HepG2 (cell line): ENCODE data around the gene C22orf42. TPM values are rescaled to one million over a fixed set of nuclear protein-coding genes. Genes with fewer than 3 reads are reported as not detected.
"Not testable (repeated sequence)": the region's sequence is repeated elsewhere in the genome, so short reads cannot be mapped to it uniquely, and the experiment has no call there.

Experiments used
- ATAC-seq: fragments of 200-7000 bp; cut with Tn5 transposase; 3 replicates; pipeline ENCODE4 v1.9.1; 2020; ENCODE audit warnings: mild to moderate bottlenecking, moderate library complexity
- BruUV-seq: library from RNA; stranded (reverse); fragments of 400-500 nt; replicated peaks from 2 replicates; lab custom pipeline; 2021; lab: Mats Ljungman, UMichigan
- CTCF ChIA-PET: fragments of 300-600 bp; formaldehyde crosslinking; extraction: SDS; loops from one replicate; lab custom pipeline; 2021; ENCODE audit warnings: low total read pairs, inconsistent platforms, low intra/inter-chr PET ratio; lab: Yijun Ruan, JAX
- POLR2A ChIA-PET: fragments of 350-600 bp; sonication (Branson Sonifier 250); formaldehyde crosslinking; loops from one replicate; lab custom pipeline; 2020; ENCODE audit warnings: antibody characterized with exemption, inconsistent platforms; lab: Yijun Ruan, JAX
- DNase-seq: peaks from one replicate; pipeline ENCODE4 v3.0.0-alpha.2; 2015; ENCODE audit warnings: low spot score
- FAIRE-seq: peaks from 3 replicates; lab custom pipeline; 2011; peaks lifted over from hg19 to GRCh38; lab: Jason Lieb, UNC
- H2AFZ ChIP-seq: one replicate; pipeline ENCODE4 v1.6.1; 2011; ENCODE audit warnings: low read length, inconsistent platforms
- H3K27ac ChIP-seq: fragments of 300-600 bp; 3 replicates; pipeline ENCODE4 v1.8.0; 2011; ENCODE audit warnings: mixed run types, mild to moderate bottlenecking, mixed read lengths, low read length, inconsistent platforms; ENCODE audit not compliant: insufficient read depth; ENCODE audit errors: extremely low read length
- H3K27me3 ChIP-seq, 2 experiments: fragments of 200-600 bp in 1 of 2; 2 replicates in 1 of 2; 3 replicates in 1 of 2; pipeline versions ENCODE4 v1.6.0 to v1.8.0; 2011; ENCODE audit warnings: low read length in 2 of 2, mild to moderate bottlenecking in 2 of 2, moderate library complexity in 2 of 2, inconsistent platforms in 1 of 2; ENCODE audit not compliant: insufficient read depth in 2 of 2, control insufficient read depth in 1 of 2
- H3K36me3 ChIP-seq, 2 experiments: fragments of 200-600 bp in 1 of 2; replicated peaks in 1 of 2; 2 replicates in 1 of 2; 3 replicates in 1 of 2; pipeline versions ENCODE4 v1.5.1 to v1.8.0; 2011; ENCODE audit warnings: low read length in 2 of 2, inconsistent platforms in 1 of 2; ENCODE audit not compliant: insufficient read depth in 2 of 2, control insufficient read depth in 1 of 2
- H3K4me1 ChIP-seq: 2 replicates; pipeline ENCODE4 v1.5.1; 2012; ENCODE audit warnings: low read length, inconsistent platforms; ENCODE audit not compliant: insufficient read depth
- H3K4me2 ChIP-seq: 2 replicates; pipeline ENCODE4 v1.6.0; 2011; ENCODE audit warnings: low read depth, low read length, inconsistent platforms
- H3K4me3 ChIP-seq, 3 experiments: fragments of 200-600 bp in 1 of 3; sonication (generic), shearing (Covaris generic) in 1 of 3; replicated peaks in 1 of 3; 2 replicates each; pipeline ENCODE4 v1.5.1; 2011 to 2016; ENCODE audit warnings: low read length in 3 of 3, inconsistent platforms in 2 of 3, low read depth in 2 of 3, mild to moderate bottlenecking in 2 of 3, control low read depth in 1 of 3, mixed read lengths in 1 of 3; ENCODE audit not compliant: insufficient read depth in 1 of 3
- H3K79me2 ChIP-seq: one replicate; pipeline ENCODE4 v1.6.1; 2011; ENCODE audit warnings: low read length, inconsistent platforms; ENCODE audit not compliant: insufficient read depth
- H3K9ac ChIP-seq: 2 replicates; pipeline ENCODE4 v1.6.0; 2011; ENCODE audit warnings: mild to moderate bottlenecking, low read depth, low read length, inconsistent platforms; ENCODE audit not compliant: insufficient read depth
- H3K9me3 ChIP-seq: 2 replicates; pipeline ENCODE4 v1.5.1; 2012; ENCODE audit warnings: mild to moderate bottlenecking, low read length
- H4K20me1 ChIP-seq: 2 replicates; pipeline ENCODE4 v1.6.0; 2011; ENCODE audit warnings: inconsistent platforms, mild to moderate bottlenecking, low read length, moderate library complexity; ENCODE audit not compliant: insufficient read depth
- FOXC1 ChIP-seq: sonication (generic); formaldehyde crosslinking; IDR thresholded peaks from 2 replicates; pipeline ENCODE4 v1.8.0; 2022; ENCODE audit warnings: mild to moderate bottlenecking, missing genetic modification reagents, borderline replicate concordance
- GATAD1 ChIP-seq: IDR thresholded peaks from 2 replicates; pipeline ENCODE4 v1.6.1; 2016; ENCODE audit warnings: missing genetic modification reagents, missing compliant biosample characterization
- HDAC1 ChIP-seq: sonication (generic); formaldehyde crosslinking; IDR thresholded peaks from 2 replicates; pipeline ENCODE4 v1.5.1; 2020; ENCODE audit warnings: mild to moderate bottlenecking, missing genetic modification reagents
- IRF2 ChIP-seq: IDR thresholded peaks from 2 replicates; pipeline ENCODE4 v1.6.1; 2018; ENCODE audit warnings: missing genetic modification reagents, missing compliant biosample characterization
- KAT8 ChIP-seq: IDR thresholded peaks from 2 replicates; pipeline ENCODE4 v1.6.1; 2016; ENCODE audit warnings: missing genetic modification reagents, missing compliant biosample characterization
- KMT2A ChIP-seq: sonication (generic); formaldehyde crosslinking; IDR thresholded peaks from 2 replicates; pipeline ENCODE4 v1.4.0; 2020; ENCODE audit warnings: missing genetic modification reagents
- KMT2B ChIP-seq: IDR thresholded peaks from 2 replicates; pipeline ENCODE4 v1.6.1; 2016; ENCODE audit warnings: missing genetic modification reagents, missing compliant biosample characterization
- MNT ChIP-seq: fragments of 450-650 bp; IDR thresholded peaks from 2 replicates; pipeline ENCODE4 v1.6.1; 2016
- MXD4 ChIP-seq: IDR thresholded peaks from 2 replicates; pipeline ENCODE4 v1.6.1; 2016; ENCODE audit warnings: mild to moderate bottlenecking, missing biosample characterization, missing genetic modification reagents
- MXI1 ChIP-seq: IDR thresholded peaks from 3 replicates; pipeline ENCODE4 v1.6.1; 2012; ENCODE audit warnings: low read depth, low read length, inconsistent platforms, borderline replicate concordance
- PHF8 ChIP-seq: sonication (generic); formaldehyde crosslinking; IDR thresholded peaks from 2 replicates; pipeline ENCODE4 v1.5.0; 2020; ENCODE audit warnings: missing genetic modification reagents
- SAP130 ChIP-seq: IDR thresholded peaks from 2 replicates; pipeline ENCODE4 v1.6.1; 2016; ENCODE audit warnings: low read depth
- THAP9 ChIP-seq: sonication (generic); formaldehyde crosslinking; IDR thresholded peaks from 2 replicates; pipeline ENCODE4; 2020; ENCODE audit warnings: missing genetic modification reagents, mild to moderate bottlenecking, borderline replicate concordance
- ZFY ChIP-seq: sonication (generic); formaldehyde crosslinking; IDR thresholded peaks from 2 replicates; pipeline ENCODE4 v1.4.0; 2020; ENCODE audit warnings: missing genetic modification reagents
- ZNF44 ChIP-seq: sonication (generic); formaldehyde crosslinking; IDR thresholded peaks from 2 replicates; pipeline ENCODE4 v1.5.1; 2020; ENCODE audit warnings: mild to moderate bottlenecking, missing genetic modification reagents
- ZNF687 ChIP-seq: sonication (generic); formaldehyde crosslinking; IDR thresholded peaks from 2 replicates; pipeline ENCODE4 v1.5.1; 2020; ENCODE audit warnings: mild to moderate bottlenecking, missing genetic modification reagents, moderate library complexity
- WGBS: methylation state at CpG from one replicate; pipeline ENCODE4 v1.1.6; 2017; ENCODE audit warnings: low lambda C conversion rate; 5-methylcytosine and 5-hydroxymethylcytosine counted together
- in situ Hi-C: cut with HindIII; loops from 2 replicates; pipeline ENCODE4 v1.10.0; 2017; ENCODE audit warnings: low pct_unique_long_range_greater_than_20kb; ENCODE audit not compliant: extremely low pct_ligation_motif_present
- intact Hi-C: fragments of 100-400 bp; cut with micrococcal nuclease; formaldehyde crosslinking; loops from one replicate; pipeline ENCODE4 v1.10.0; 2022; ENCODE audit not compliant: unreplicated experiment
- polyA plus RNA-seq, 8 experiments: library from polyadenylated mRNA; depleted of rRNA in 3 of 8; stranded (reverse) in 7 of 8; unstranded in 1 of 8; fragments of >200 nt; fragmentation: Illumina TruSeq in 4 of 8; extraction: Trizol in 4 of 8; gene quantifications; 2 replicates each; pipeline versions ENCODE4 v1.2.1 to v1.2.3, GENCODE V29; 2011 to 2016; ENCODE audit warnings: low read depth in 4 of 8, missing spikeins in 1 of 8, mixed read lengths in 1 of 8; ENCODE audit not compliant: insufficient read depth in 1 of 8
- total RNA-seq, 5 experiments: library from RNA; depleted of rRNA; stranded (reverse); fragments of >200 nt; fragmentation: Illumina TruSeq; extraction: Trizol; gene quantifications; 2 replicates each; pipeline ENCODE4 v1.2.3, GENCODE V29; 2016; ENCODE audit warnings: low read depth in 1 of 5

C22orf42 gene
- total and polyA plus RNA-seq, 2 of the 13 experiments (the other 11 are each of a cell fraction or from before 2014, with no cell fraction given) = not detected

- Histone ChIP-seq H3K4me2 (peak overlapping the region; percentile 90), H2AFZ (peak overlapping the region; percentile 90), H3K4me3 (peak overlapping the region; percentile 57 to 69 (median 61))
- H3K27ac ChIP-seq, H3K9me3 ChIP-seq, POLR2A ChIA-PET, H3K9ac ChIP-seq, intact Hi-C loops, H3K27me3 ChIP-seq, H3K36me3 ChIP-seq, in situ Hi-C loops, H3K79me2 ChIP-seq, FAIRE-seq, H4K20me1 ChIP-seq, BruUV-seq, H3K4me1 ChIP-seq, CTCF ChIA-PET: not testable (repeated sequence)
- ATAC-seq = peak; percentile 81
- DNase-seq = peak; percentile 46
- WGBS = 1% methylated on average over 14 of the region's 16 CpGs
- TF ChIP-seq SAP130 (CRISPR knock-in tag) (peak; percentile 67), ZNF687 (CRISPR knock-in tag) (peak; percentile 51), THAP9 (CRISPR knock-in tag) (peak; percentile 23; the same call in 1 of the 2 replicates), PHF8 (CRISPR knock-in tag) (peak; percentile 44; the same call in 1 of the 2 replicates), ZNF44 (CRISPR knock-in tag) (0 out of 2 replicates have a peak, but pooled peaks have one; percentile 45), KAT8 (0 out of 2 replicates have a peak, but pooled peaks have one; percentile 8), IRF2 (peak; percentile 99), KMT2A (CRISPR knock-in tag) (peak; percentile 60; the same call in 1 of the 2 replicates), MXI1 (peak; percentile 56; the same call in 2 of the 3 replicates), HDAC1 (CRISPR knock-in tag) (peak; percentile 62), GATAD1 (peak; percentile 23; the same call in 1 of the 2 replicates), MXD4 (CRISPR knock-in tag) (peak; percentile 31; the same call in 1 of the 2 replicates), MNT (peak; percentile 59), ZFY (CRISPR knock-in tag) (peak; percentile 48), FOXC1 (CRISPR knock-in tag) (0 out of 2 replicates have a peak, but pooled peaks have one; percentile 45), KMT2B (CRISPR knock-in tag) (peak; percentile 74; the same call in 1 of the 2 replicates)
These were observed 21.3 kb downstream of the C22orf42 start for GRCh38 chr22:32137731-32138324.
